ENCODE results near the gene FAIM2.

The FAIM2 gene

DNA sequence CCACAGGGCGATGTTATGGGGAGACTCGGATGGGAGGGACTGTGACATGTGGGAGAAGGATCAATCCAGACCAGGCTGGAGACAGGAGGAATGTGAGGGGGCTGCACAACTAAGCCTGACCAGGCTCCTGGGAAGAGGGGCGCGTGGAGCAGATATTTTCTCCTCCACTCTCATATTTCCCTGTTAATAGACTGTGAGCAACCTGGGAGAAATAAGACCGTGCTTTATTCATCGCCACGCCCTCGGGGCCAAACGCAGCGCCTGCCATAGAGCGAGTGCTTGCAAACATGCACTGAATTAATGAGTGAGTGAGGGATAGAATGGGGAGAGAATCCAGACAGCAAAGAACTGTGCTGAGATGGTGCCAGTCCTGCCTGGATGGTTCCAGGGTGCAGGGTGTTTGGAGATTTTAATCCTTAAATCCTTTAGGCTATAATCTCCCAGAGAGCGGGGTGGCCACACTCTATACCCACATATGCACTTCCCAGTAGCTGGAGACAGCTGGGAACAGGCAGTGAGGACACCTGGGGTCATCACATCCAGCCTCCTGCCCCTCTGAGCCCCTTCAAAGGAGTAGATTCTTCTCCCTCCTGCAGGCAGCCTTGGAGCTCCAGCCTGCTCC, 13.6 kb upstream of the FAIM2 start:
- DNase-seq, result no peak

DNA sequence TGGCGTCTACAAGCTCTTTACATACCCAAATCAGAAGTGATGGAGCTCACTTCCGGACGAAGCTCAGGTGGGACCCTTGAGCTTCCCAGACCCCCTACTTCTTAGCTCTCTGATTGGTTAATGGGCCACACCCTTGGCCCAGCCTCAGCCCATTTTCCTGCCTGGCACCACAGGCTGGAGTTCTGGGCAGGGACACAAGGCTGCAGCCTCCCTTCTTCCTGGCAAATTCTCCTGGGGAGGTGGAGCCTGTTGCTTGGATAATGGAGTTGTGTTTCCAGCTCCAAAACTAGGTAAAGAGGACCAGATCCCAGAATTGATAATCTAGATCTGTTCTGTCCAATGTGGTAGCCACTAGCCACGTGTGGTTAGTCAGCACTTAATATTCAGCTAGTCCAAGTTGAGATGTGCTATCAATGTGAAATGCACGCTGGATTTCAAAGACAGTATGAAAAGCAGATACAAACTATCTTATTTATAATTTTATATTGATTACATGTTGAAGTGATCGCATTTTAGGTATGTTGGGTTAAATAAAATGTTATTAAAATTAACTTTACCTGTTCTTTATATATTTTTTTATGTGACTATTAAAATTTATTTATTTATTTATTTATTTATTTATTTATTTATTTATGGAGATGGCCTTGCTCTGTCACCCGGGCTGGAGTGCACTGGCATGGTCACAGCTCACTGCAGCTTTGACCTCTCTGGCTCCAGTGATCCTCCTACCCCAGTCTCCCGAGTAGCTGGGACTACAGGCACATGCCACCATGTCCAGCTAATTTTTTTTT, 12.6 kb upstream of the FAIM2 start:
- DNase-seq, result no peak

DNA sequence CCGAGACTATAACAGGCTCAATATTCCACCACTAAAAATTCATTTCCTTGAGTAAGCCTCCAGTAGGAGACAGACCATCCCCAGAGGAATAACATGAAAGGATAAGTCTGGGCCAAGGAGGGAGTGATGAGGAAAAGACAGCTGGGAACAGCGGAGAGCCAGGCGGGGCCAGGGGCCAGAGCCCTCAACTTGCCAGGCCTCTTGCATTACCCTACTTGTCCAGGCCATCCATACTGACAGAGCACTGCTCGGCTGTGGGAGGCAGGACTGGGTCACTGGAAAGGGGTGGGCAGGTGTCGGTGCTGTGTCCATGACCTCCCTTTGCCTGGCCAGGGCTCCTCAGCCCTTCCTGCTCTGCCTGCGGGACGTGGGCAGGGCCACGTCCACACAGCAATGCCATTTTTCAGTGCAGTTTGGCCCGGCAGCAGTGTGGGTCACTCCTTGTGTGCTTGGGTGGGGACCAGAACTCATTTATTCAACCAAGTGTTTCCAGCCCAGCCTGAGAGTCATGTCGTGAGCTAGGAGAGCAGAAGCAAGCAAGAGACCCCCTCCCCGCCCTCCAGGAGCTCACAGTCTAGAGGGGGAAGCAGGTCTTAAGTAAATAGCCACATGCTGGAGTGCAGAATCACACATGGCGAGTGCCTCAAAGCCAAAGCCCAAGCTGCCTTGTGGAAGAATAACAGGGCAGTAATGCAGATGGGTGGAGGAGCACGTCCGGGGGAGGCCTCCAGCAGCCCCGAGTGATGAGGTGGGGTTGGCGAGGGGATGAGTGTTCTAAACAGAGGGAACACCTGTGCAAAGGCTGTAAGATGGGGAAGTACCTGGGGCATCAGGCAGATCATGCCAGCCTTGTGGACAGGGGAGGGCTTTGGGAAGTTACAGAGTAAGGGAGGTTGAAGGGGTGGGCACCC, 8.9 kb upstream of the FAIM2 start:
- no peak for DNase-seq

DNA sequence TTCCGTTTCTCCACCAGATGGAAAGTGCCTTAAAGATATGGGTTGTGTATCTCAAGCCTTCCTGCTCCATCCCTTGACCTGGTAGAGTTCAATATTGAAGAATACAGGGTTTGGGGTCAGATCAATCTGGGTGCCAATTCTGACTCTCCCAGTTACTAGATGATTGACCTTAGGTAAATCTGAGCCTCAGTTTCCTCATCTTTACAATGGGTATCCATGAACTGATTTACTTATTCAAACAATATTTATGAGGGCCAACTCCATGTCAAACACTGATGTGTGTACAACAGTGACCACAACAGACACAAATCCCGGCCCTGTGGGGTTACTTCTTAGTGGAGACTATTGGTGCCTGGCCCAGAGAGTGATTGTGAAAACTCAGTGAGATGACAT, 7.5 kb upstream of the FAIM2 start:
- DNase-seq, result no peak

DNA sequence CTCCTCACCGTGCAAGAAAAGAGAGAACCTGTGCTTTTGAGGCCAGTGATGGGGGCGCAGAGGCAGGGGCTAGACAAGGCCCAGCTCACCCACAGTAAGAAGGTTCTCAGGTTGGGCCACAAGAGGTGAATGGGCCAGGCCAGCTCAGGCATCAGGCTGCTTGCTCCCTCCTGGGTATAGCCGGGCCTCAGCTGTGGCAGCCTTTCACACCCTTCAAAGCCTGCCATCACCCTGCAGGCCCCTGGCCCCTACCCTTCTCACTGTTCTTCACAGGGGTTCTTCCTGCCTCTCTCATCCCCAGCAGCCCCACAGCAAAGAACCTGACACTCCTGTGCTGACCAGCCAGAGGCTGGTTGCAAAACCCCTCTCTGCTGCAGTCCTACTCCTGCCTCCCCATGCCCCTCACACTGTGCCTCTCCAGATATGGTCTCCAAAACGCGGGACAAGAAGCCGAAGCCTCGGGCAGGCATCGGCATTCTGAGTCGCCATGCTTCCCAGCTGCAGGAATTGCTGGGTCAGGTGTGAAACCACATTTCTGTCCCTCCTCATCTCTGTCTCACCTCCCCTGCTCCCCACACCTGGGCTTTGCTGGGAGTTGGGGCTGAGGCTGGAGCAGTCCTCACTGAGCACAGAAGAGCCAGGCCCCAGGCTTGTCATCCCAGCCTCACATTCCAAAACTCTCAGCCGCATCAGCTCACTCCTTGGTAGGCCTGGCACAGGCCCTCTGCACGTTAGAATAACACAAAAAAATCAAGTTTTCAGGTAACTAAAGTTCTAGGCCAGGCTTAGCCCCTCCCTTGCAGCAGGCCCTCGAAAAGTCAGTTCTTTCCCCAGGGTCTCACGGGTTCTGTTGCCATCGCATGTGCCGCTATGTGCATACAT, 6.9 kb upstream of the FAIM2 start:
- DNase-seq, result no peak

DNA sequence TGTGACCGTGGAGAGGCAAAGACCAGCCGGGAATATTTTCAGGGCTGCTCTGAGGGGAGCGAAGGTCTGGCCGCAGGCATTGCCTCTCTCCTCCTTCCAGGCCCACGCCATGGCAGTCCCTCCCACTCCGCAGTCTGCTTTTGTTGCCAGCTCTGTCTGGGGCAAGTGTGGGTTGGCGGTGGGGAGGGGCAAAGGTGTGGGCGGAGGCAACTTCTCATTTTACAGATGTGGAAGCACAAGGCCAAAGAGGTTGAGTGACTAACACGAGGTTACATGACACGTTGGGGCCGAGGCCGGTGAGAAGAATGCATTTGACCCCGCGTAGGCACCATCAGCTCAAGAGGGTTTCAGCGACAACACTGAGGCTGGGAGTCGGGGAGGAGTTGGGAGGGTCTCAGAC, 6.1 kb upstream of the FAIM2 start:
- DNase-seq, result no peak

DNA sequence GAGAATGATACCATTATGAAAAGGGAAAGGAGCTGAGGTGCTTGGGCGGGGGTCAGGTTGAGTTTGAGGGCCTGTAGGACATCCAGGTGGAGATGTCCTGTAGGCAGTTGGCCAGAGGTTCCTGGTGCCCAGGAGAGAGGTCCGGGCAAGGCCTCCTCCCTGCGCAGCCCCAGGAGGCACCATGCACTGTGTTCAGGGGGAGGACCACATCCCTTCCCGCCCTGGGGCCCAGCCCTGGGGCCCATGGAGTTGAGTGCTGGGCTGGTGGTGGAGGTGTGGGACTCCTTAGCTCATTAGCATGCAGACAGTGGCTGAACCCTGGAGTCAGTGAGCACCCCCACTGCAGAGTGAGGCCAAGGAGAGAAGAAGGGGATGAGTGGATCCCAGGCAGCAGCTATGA, 5.7 kb upstream of the FAIM2 start:
- DNase-seq, result no peak

DNA sequence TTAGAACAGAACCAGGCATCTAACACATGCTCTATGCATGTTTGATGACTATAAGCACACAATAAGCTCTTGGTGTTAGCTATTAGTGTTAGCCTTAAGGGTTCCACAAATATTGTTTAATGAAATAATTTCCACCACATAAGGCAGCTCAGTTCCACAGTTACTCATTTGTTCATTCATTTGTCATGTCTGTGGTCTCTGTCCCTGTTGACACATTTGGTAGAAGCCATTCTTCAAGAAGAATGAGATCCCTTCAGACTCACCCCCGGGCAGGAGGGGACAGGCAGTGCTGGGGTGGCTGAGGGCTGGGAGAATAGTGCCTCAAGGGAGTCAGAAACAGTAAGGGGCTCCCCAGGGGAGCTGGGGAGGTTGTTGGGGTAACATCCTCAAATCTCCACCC, 3.7 kb upstream of the FAIM2 start:
- no peak for DNase-seq

DNA sequence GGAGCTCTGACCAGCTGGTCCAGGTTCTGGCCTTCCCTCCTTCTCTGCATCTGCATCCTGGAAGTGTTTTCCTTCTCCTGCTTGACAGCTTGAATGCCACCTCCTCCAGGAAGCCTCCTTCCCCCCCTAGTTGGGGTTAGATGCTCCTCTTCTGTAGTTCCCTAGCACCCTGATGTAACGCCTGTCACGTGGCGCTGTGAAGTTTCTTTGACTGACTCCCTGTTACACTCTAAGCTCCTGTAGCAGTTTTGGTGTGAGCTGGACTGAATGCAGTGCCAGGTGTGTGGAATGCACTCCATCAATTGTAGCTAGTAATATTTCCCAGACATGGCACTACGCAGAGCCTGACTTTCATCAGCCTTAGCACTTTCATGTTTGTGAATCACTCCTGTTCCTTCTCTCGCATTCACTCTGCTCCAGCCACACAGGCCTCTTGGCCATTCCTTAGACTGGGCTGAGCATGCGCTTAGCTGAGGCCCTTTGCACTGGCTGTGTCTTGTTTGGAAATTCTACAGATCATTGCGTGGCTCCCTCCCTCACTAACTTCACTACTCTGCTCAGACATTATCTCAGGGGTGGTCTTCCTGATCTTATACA, 2.1 kb upstream of the FAIM2 start:
- no peak for DNase-seq

DNA sequence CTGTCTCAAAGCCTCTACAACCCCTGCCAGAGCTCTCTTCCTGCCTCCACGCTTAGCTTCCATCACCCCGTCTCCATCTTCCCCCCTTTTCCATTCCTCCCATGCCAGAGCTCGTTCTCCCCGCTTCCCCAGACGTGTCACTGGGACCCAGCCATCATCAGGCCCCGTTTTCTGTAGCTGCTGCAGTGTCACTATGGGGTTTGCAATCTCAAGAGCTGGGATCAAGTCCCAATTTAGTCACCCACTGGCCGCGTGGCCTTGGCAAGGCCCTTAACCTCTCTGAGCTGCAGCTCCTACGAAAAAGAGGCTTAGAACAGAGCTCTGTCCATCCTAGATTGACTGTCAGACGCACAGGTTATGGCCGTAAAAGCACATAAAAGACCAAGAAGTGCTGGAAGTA, 901 bp upstream of the FAIM2 start:
- no peak for DNase-seq

DNA sequence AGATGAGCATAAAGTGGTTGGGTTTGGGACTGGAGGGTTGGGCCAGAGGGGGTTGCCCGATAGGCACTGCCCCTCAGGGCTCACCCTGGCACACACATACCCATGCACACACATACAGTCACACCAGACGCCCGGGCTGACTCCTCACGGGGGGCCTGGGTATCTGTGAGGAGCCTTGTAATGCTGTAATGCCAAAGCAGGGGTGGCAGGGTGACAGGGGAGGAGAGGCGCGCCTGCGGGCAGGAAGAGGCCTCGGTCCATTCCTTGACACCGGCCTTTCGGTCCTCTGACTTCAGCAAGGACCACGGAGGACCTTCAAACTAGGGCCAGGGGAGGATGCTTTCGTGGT, 375 bp downstream of the FAIM2 start:
- DNase-seq, result no peak

DNA sequence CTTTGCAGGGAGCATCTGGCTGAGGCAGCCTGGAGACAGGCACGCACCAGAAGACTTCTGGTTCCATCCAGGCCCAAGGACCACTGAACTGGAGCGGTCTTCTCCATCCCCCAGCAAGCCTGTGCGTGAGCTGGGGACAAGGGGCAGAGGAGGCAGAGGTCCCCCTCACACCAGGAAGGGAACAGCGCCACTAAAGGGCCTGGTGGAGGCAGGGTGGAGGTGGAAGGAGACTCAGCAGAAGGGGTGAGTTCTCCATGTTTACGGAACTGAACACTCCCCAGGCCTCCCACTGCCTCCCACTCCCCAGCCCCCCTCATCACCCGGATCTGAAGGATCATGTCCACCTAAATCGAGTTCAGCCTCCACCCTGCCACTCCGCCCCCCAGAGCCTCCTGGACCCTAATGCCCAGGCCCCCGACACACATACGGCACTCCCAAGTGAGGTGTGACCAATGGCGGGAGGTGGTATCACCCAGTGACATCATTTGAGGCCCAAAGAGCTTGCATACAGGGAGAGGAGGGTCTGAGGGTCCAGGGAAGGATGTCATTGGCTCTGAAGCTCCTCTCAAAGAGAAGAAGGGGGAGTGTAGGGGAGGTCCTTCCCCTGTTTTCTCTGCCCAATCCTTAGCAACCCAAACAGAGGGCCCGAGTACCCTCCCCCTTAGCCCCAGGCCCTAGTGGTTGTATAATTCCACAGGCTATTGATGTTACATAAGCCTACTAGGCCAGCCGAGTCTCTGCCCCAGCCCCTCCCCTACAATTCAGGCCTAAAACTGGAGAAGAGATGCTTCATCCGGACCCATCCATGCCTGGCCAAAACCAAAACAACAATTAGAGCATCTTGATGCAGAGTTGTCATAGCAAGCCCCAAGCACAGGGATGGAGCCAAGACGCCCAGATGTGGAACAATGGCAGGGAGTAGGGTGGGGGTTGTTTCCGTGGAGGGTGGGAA, 1.0 kb downstream of the FAIM2 start:
- DNase-seq, result no peak

DNA sequence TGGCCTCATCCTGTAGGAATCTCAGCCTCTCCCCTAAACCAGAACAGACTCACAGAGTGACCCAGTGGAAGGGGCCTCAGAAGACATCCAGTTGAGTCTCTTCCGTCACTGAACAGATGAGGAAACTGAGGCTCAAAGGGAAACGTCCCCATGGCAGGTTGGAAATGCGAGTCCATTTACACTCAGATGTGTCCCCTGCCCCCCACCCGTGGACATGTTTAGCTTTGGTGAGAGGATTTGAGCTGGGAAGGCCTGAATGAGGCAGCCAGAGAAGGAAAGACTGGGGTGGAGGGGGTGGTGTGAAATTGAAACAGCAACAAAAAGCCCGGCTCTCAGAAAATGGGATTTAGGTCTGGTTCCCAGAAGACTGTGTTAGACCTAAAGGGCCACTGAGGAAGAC, 1.7 kb downstream of the FAIM2 start:
- DNase-seq, result no peak

DNA sequence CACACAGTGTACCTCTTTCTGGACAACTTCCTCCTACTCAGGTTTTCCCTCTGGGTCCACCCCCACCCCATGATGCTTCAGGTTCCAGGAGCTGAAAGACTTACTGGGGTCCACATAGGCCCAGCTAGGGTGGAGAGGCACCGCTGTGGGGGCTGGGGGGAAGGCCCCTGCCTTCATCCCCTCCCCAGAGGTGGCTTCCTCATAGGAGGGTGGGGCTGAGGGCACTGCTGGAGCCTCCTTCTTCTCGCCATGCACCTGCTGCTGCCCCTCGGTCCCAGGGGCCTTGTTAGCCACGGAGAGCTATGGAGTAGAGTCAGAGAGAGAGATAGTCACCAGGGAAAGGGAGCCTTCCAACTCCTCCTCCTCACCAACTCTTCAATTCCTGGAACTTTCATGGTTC, 2.7 kb downstream of the FAIM2 start:
- DNase-seq, result no peak

DNA sequence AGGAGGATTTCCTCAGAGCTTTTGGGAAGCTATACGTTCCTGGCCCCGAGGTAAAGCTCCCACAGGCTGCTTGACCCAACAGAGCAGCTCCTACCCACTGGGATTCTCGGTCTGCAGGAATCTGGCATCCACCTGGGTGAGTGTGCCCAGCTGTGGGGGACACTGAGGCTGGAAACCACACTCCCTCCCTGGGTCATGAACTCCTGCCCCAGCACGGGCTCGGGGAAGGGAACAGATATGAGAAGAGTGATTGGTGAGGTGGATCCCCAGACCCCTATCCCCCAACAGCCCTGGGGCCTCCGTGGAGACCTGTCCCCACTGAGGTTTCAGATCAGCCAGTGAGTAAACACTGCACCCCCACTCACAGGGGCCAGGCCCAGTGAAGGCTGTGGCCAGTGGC, 3.3 kb downstream of the FAIM2 start:
- DNase-seq, result no peak

DNA sequence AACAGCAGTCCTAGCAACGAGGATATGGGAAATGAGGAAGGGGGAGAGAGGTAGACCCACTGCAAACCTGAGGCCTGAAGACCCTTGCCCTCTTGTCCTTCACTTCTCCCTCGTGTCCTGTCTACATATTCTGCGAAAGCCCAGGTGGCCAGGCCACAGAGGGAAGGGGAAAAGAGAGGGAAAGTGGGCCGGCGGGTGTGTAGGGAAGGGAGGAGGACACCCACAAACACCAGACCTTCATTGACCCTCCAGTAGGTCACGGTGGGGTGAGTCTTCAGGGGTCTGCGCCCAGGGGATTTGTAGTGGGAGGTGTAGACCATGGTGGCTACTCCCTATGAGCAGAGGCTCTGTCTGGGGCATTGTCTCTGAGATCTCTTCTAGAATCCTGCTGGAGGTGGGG, 3.8 kb downstream of the FAIM2 start:
- no peak for DNase-seq

DNA sequence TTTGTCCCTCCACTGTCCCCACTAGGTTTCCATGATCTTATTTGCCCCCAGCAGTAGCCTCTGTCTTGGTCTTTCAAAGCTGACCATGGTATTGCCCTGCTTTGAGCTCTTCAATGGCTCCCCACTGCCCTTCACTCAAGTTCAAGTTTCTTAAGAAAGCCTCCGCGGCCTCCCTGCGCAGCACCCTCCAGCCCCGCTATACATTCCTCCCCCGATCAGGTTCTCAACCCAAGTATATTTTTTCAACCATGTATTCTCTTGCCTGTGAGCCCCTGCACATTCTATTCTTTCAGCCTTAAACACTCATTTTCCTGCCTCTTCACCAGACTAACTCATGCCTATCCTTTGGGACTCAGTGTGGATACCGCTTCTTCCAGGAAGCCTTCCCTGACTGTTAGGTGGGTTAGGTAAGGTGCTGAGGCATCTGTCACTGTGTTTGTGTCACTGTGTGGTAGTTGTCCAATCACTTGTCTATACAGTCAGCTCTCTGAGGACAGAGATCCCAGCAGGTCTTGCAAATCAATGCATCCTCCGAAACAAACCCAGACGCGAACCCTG, 4.3 kb downstream of the FAIM2 start:
- no peak for DNase-seq

DNA sequence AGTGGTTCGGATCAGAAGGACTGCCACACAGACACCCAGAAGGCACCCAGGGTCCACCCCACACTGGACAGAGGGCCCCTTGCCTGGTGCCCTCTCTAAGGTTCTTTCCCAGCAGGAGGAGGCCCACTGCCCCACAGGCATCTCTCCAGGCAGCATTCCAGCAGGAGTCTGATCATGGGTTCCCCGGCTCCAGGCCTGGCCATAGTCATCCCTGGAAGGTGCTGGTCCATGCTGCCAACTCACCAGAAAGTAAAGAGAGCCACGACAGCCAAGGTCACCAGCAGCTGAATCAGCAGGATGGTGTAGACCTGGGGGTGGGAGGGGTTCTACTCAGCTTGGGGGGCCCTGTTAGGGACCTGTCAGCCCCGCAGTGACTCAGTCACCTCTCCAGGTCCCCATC, 6.4 kb downstream of the FAIM2 start:
- DNase-seq, result no peak

DNA sequence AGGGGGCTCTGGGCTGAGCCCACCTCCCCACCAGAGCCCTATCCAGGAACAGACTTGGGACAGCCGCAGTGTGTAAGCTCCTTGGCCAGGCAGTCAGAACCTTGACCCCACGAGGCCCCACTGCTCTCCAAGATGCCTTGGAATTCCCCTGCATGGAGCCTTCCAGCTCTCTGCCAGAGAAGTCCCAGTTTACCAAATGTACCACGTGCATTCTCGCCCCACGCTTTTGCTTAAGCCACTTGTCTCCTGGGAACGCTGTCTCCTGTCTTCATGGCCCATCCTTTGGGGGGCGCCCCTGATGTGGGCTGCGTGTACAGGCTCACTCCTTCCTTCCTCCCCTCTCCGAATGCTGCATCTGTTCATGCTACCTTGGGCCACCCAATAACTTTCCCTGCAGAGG, 7.9 kb downstream of the FAIM2 start:
- DNase-seq, result no peak

DNA sequence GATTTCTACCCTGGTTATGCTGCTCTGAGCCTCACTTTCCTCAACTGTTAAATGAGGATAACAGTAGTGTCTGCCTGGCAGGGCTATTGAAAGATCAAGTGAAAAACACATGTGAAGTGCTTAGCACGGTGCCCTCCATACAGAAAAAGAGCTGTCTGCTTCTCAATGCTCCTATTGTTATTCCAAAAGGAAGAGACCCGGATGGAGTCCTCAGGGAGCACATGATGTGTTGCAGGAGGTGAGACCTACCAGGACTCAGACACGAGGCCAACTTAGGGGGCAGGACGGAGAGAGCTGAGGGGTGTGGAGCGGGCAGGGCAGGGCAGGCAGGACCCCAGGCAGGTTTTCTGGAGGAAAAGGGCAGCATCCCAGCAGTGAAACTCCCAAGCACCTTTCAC, 8.9 kb downstream of the FAIM2 start:
- no peak for DNase-seq
